ENCODE data around the gene PRICKLE2.

Gene PRICKLE2

DNA sequence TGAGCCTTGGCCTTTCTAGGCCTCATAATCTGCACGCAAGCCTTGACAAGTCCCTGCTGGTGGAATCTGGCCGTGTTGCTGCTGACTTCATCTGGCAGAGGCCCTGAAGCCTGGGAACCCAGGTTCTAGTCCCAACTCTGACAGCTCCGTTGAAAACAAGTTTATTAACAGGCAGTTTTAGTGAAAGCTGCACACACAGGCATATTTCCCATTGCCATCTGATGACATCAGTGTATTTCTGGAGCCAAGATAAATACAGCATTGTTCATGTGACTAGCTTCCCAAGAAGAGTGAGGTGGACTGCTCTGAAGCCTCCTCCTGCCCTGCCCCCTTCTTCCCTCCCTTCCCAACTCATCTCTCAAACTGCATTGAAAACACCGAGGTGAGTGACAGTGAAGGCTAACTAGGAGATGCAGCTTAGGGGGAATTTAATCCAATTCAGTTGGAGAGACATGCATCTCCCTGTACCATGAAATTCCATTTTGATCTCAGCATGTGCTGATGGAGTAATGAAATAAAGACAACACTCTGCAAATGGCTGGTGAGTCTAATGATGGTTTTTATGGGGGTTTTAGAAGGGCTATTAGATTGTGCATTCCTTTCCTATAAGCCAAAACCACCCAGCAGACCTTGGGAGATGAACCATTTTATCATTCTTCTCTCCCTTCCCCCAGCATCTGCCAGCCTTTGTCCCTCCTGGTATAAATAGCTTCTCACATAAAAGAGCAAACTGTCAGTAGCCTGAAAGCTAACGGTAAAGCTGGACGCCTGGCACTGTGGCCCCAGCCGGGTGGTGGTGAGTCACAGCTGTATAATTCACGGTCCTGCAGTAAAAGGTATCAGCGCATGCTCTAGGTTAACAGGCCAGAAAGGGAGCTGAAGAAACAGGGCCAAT lies 38.0 kb downstream of the PRICKLE2 start:
- no peak for DNase-seq

- DNase-seq: no peak
Observed at GRCh38 chr3:64186667-64187064, 38.6 kb downstream of the PRICKLE2 start.

GRCh38 chr3:64185436-64185835 lies 39.8 kb downstream of the PRICKLE2 start:
- no peak for DNase-seq

GRCh38 chr3:64184621-64185020 lies 40.6 kb downstream of the PRICKLE2 start:
- DNase-seq: no peak

GRCh38 chr3:64179860-64180259 lies 45.4 kb downstream of the PRICKLE2 start:
- DNase-seq: no peak

DNA sequence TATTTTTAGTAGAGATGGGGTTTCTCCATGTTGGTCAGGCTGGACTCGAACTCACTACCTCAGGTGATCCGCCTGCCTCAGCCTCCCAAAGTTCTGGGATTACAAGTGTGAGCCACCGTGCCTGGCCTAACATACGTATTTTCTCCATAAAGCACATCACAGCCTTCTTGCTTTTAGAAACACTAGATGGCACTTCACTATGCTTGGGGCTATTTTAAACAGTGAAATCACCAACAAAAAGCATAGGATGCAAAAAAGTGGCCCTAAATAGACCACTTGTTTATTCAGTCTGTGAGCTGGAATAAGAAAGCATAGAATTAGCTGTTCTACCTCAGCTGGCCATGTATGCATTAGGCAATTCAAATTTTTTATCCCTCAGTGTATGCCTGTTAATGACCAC lies 46.0 kb downstream of the PRICKLE2 start:
- DNase-seq: no peak

- DNase-seq: no peak
Observed at GRCh38 chr3:64178419-64178818, 46.8 kb downstream of the PRICKLE2 start.

DNA sequence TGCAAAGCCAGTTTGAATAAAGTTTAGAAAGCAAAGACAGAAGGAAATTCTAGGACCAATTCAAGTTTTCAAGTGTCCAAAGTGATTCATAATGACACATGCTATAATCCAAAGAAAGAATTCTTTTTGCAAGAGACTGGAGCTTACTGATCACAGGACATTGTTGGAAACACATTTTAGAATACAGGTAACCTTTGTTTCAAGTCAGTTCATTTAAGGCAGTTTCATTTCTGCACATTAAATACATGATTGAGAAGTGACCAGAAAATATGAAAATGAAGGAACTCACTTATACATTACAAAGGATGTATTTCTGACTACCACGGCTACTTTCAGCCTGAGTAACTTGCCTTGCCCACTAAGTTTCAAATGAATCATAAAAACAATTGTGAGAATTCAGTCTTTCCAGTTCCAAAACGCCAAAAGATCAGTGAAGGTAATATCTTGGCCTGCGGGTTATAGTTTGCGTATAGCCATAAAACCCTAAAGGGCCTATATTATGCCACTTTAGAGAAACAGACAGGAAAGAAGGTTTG lies 48.7 kb downstream of the PRICKLE2 start:
- no peak for DNase-seq

GRCh38 chr3:64174328-64174727 lies 50.9 kb downstream of the PRICKLE2 start:
- no peak for DNase-seq

DNA sequence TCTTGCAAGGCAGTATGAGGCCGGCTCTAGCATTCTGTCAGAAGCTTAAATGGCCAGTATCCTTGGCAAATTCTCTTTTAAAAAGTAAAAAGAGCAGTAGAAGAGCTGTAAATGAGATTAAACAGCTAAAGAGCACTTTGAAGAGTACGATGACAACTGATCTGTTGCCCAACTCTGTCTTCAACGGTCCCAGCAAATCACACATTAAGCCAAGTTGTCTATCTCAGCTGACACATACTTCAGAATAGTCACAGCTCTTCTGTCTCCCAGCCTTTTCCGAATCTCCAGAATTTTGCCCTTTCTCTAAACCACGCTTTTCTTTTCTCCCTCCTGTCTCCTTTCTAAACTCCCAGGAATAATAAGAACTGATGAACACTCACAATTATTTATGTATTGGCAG lies 51.7 kb downstream of the PRICKLE2 start:
- DNase-seq: no peak

GRCh38 chr3:64170270-64170669 lies 55.0 kb downstream of the PRICKLE2 start:
- no peak for DNase-seq

- DNase-seq: no peak
Observed at GRCh38 chr3:64167868-64168267, 57.4 kb downstream of the PRICKLE2 start.

DNA sequence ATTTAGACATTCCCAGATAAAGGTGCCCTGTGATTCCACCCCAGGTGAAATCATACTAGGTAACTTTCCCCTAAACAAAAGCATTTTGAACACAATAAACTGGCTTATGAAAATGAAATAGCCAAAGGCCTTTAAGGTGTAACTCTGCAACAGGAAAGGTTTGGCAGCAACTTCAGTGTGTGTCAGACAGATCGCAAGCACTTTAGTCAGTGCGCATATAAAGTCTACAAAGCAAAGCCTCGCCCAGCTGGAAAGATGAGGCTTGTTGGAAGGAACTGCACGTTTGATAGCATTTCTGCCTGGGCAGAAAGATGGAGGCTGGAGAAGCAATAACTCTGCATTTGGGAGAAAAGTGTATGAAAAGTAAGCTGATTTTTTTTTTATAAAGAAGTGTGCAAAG lies 57.9 kb downstream of the PRICKLE2 start:
- DNase-seq: no peak

- no peak for DNase-seq
Observed at GRCh38 chr3:64166584-64167162, 58.6 kb downstream of the PRICKLE2 start.

- DNase-seq: no peak
Observed at GRCh38 chr3:64164349-64164748, 60.9 kb downstream of the PRICKLE2 start.

GRCh38 chr3:64163755-64164148 lies 61.5 kb downstream of the PRICKLE2 start:
- no peak for DNase-seq

- no peak for DNase-seq
Observed at GRCh38 chr3:64163019-64163754, 62.1 kb downstream of the PRICKLE2 start.

DNA sequence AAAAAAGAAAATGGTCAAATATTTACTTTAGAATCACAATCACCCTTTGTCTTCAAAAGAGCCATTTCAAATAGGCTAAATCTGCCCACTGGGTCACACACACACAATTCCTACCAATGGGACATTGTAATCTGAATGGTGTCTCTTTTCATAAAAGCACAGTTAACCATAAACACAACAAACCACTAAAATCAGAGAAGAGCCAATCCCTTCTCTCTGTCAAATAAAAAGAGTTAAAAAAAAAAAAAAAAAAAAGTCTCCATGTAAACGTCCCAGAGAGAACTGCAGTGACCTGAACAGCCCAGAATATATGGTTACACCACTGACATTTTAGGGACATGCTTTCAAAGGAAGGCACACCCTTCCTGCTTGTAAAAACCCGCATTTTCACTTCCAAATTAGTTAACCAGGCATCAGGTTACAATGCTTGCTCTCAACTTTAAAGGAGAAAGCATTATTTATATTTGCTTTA lies 63.7 kb downstream of the PRICKLE2 start:
- DNase-seq: no peak

GRCh38 chr3:64160000-64160695 lies 65.1 kb downstream of the PRICKLE2 start:
- DNase-seq: no peak

- no peak for DNase-seq
Observed at GRCh38 chr3:64158334-64158733, 66.9 kb downstream of the PRICKLE2 start.

DNA sequence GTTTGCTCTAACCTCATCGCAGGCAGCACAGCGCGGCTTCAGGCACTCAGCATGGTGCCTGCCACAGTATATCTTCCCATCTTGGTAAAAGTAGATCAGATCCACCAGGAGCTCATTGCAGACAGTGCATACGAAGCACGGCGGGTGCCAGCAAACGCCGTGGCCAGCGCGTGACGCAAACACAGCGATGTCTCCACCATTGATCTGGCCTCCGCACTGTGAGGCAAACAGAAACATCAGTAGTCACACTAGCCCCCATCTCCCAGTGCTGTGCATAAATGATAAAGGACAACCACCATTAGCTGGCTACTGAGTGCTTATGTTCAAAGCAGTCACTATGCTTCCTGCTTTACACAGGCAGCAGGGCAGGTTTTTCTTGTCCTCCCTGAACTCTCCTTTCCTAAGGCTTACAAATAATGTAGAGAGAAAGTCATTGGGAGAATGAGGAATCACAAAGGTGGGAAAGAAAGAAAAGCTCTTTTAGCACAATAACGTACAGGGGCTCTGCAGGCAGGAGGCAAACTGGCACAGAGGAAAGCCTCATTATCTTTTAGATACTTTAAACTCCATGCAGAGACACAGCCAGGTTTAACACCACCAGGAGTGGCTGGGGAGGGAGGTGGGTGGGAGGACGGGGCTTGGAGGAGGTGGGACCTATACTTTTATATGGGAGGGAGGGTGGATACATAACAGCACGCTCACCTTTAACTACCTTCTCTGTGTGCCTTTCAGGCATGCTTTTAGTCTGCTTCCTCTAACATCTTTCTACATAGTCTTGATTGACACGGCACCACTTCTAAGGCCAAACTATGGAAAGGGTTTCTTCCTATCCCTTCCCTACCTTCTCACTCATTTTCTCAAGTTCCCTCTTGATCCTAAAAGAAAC lies 67.9 kb downstream of the PRICKLE2 start:
- DNase-seq: no peak

DNA sequence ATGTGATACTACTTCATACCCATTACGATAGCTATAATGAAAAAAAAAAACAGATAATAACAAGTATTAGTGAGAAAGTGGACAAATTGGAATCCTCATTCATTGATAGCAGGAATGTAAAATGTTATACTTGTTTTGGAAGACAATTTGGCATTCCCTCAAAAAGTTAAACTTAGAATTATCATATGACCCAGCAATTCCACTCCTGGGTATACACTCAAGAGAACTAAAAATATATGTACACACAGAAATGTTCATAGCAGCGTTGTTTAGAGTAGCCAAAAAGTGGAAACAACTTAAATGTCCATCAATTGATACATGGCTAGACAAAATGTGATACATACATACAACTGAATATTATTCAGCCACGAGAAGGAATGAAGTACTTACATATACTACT lies 69.9 kb downstream of the PRICKLE2 start:
- DNase-seq: no peak
